GM21515 (cell line): ENCODE results near the gene SPATA32.
"Not testable (repeated sequence)": the region's sequence is repeated elsewhere in the genome, so short reads cannot be mapped to it uniquely, and the experiment has no call there.

Experiments used
- ATAC-seq: cut with Tn5 transposase; IDR thresholded peaks from one replicate; pipeline ENCODE4 v1.9.1; 2021; ENCODE audit not compliant: unreplicated experiment

The SPATA32 gene, protein sequence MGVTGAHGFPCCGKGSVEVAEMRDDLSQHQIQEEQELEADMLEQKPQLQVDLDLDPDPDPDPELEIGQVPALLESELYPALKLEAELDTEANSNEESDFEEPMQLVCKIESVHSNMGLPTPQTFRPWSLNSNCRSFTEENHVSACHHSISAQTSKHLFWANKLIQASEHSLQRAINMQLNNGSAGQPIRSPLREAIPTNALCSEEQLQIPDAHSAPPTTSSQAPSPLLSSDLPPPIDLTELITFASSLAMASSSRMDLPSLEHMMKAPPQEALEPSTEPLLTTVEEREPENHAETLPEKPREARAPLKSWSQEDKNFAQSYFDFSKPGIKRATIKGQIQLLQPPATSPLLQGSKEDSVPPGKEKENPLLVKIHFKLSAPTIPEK

GRCh38 chr17:45261577-45262515 lies at the start of gene SPATA32:
Gene SPATA32 (minus strand): TSS chr17:45262094. CDS start chr17:45262016, 78 bp downstream.
- no peak for ATAC-seq

GRCh38 chr17:45311401-45311759 lies 49.5 kb upstream of the SPATA32 start:
- no peak for ATAC-seq

DNA sequence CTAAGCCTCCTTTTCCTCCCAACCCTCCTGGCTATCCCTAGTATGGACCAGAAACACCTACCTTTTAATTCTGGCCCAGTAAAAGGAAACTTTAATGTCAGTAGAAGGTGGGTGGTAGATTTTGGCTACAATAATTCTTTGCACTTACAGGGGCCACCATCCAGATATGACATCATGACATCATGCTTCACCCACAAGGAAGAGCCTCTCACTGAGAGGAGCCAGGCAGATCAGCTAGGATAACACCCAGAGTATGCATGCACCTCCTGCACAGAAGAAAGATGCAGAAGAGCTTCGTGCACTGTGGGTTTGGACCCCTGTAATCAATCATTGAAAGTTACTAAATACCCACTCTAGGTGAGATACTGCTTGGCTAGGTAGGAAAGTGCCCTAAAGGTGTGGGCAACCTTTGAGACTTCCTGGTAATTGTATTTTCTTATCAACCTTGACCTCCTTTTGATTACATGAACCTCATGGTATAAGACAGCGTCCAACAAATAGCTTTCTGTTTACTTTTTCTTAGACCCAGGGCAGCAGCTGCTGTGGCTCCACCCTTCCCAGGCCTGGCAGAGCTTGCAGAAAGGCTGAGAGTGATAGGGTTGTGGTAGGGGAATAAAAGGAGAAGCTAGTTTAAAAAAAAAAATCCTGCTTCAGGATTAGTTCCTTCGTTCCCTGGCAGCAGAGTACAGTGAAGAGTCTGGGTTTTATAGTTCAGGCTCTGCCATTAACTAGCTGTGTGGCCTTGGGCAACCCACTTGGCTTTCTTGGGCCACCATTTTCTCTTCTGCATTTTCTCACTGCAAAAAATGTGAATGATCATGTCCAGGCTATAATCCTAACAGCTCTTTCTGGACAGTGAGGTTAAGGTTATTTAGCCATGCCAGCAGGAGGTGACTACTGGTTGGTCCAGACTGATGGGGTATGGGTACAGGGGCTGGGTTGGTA lies 48.8 kb upstream of the SPATA32 start:
- no peak for ATAC-seq

GRCh38 chr17:45309400-45309799 lies 47.5 kb upstream of the SPATA32 start:
- no peak for ATAC-seq

DNA sequence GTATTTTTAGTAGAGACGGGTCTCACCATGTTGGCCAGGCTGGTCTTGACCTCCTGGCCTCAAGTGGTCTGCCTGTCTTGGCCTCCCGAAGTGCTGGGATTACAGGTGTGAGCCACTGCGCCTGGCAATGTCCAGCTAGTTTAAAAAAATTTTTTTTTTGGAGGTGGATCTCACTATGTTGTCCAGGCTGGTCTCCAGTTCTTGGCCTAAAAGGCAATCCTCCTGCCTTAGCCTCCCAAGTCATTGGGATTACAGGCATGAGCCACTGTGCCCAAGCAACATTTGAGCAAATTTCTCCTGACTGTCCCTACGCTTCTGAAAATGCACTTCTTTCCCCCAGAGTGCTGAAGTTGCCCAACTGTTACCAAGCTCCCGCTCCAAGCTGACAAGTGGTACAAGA lies 46.9 kb upstream of the SPATA32 start:
- ATAC-seq, result no peak

DNA sequence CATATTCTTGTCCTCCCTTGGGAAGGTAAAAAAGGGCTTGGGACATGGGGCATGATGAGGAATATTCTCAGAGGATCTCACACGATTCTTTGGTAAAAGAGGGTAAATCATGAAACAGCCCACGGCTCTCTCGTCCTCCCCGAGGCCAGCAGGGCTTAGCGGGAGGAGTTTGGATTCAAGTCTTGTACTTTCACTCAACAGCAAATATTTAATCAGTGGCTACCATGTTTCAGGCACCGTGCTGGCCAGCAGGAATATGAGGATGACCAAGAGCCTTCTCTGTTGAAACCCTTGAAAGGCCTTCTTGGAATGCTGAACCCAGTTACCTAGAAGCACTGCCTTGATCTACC lies 46.1 kb upstream of the SPATA32 start:
- no peak for ATAC-seq

- ATAC-seq, result no peak
These were observed 45.6 kb upstream of the SPATA32 start for GRCh38 chr17:45307290-45308015.

DNA sequence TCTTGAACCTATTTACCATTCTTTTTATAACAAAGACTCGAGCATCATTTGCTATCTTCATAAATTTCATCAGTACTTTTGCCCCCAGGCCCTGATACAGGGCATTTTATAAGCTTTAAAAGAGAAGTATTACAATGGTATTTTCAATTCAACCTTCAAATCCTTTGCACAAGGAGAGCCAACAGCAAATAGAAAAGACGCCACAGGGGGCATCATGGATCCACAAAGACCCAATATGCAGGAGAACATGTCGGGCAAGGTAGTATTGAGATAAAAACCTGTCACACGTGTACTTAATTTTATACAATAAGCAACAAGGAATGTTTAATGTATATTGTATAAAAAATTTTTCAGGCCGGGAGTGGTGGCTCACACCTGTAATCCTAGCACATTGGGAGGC lies 44.7 kb upstream of the SPATA32 start:
- ATAC-seq, result no peak

DNA sequence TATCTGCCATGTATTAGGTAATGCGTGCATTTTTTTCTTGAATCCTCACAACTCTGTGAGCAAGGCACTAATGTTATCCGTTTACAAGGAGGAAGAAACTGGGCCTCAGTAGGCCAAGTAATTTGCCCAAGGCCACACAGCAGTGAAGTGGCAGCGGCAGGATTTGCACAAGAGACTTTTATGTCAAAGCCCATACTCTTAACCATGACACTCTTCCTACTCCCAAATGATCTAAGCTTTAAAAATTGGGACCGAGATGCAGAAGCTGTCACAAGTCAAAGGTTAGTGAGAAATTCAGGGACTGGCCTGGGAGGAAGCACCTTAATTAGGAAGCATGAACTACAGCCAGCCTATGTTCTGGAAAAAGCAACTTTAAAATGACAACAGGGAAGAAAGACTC lies 44.2 kb upstream of the SPATA32 start:
- no peak for ATAC-seq

- ATAC-seq, result no peak
These were observed 43.7 kb upstream of the SPATA32 start for GRCh38 chr17:45305530-45306087.

- ATAC-seq, result peak; percentile 45
These were observed 40.8 kb upstream of the SPATA32 start for GRCh38 chr17:45302649-45303173.

GRCh38 chr17:45302220-45302619 lies 40.3 kb upstream of the SPATA32 start:
- ATAC-seq, result not testable (repeated sequence)

GRCh38 chr17:45301674-45302073 lies 39.8 kb upstream of the SPATA32 start:
- ATAC-seq, result no peak

DNA sequence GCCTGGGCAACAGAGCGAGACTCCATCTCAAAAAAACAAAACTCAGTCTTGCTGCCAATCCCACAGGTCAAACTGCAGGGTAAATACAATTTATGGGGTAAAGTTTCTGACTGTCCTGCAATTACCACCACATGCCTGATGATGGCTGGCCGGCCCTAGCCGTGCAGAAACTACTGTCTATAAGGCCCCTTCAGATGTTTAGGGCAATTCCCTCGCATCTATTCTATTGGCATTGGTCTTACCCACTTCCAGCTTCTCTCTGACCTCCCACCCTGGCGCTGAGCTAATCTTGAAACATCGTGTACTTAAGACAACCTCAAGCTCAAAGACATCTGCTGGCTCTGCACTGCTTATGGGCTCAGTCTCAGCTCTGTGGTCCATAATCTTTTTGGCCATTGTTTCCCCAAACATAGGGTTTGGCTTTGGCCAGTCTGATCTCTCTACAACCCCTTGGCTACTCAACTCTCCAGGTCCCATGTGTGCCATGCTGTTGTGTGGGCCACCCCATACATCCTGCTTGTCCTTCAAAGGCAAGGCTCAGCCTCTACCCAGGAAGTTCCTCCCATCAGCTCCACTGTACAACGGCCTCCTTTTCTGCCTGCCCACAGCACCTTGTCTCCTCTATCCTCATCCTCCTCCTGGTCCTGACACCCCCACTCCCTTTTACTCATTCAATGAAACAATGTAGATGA lies 38.3 kb upstream of the SPATA32 start:
- no peak for ATAC-seq

GRCh38 chr17:45299361-45299760 lies 37.5 kb upstream of the SPATA32 start:
- ATAC-seq, result no peak

- no peak for ATAC-seq
These were observed 36.8 kb upstream of the SPATA32 start for GRCh38 chr17:45298546-45299285.

GRCh38 chr17:45296833-45297124 lies 34.9 kb upstream of the SPATA32 start:
- no peak for ATAC-seq

- ATAC-seq, result no peak
These were observed 34.3 kb upstream of the SPATA32 start for GRCh38 chr17:45296003-45296832.
